Cardiac muscle cell (in vitro differentiated cells and primary cell): ENCODE measurements around the gene NAP1L5. TPM values are rescaled to one million over a fixed set of nuclear protein-coding genes. Genes with fewer than 3 reads are reported as not detected.

ENCODE experiments used
- DNase-seq, 2 donors: peaks; one replicate each; pipeline versions ENCODE4 v3.0.0 to v3.0.0-alpha.2; 2010 to 2017; ENCODE audit warnings: low read depth in 1 of 2, low spot score in 1 of 2
- H3K27ac ChIP-seq: fragments of 200-600 bp; sonication (generic); 2 replicates; pipeline ENCODE4 v1.5.1; 2016
- H3K27me3 ChIP-seq: fragments of 200-600 bp; sonication (generic); 2 replicates; pipeline ENCODE4 v1.6.0; 2016; ENCODE audit warnings: control low read depth
- H3K36me3 ChIP-seq: fragments of 200-600 bp; sonication (generic); 2 replicates; pipeline ENCODE4 v1.5.1; 2016; ENCODE audit warnings: control low read depth
- H3K4me1 ChIP-seq: fragments of 200-600 bp; sonication (generic); 2 replicates; pipeline ENCODE4 v1.8.1; 2017; ENCODE audit warnings: low read depth, mild to moderate bottlenecking, mixed run types
- H3K4me3 ChIP-seq: fragments of 200-600 bp; sonication (generic); 2 replicates; pipeline ENCODE4 v1.5.1; 2016; ENCODE audit warnings: mild to moderate bottlenecking
- H3K9me3 ChIP-seq: fragments of 200-600 bp; sonication (generic); 2 replicates; pipeline ENCODE4 v1.5.1; 2017; ENCODE audit warnings: low read depth, mild to moderate bottlenecking, control low read depth
- CTCF ChIP-seq: IDR thresholded peaks from 2 replicates; pipeline ENCODE4 v1.5.1; 2012; ENCODE audit warnings: low read depth, mild to moderate bottlenecking, low read length
- polyA plus RNA-seq: library from polyadenylated mRNA; unstranded; fragments of >200 nt; fragmentation: Nextera tagmentation; extraction: Ambion mirVana; gene quantifications from 2 replicates; pipeline ENCODE4 v1.2.1, GENCODE V29; 2016
- total RNA-seq: library from RNA; depleted of rRNA; stranded (reverse); fragments of >200 nt; gene quantifications from 2 replicates; pipeline ENCODE4 v1.2.3, GENCODE V29; 2016

Gene NAP1L5
- total and polyA plus RNA-seq, 2 experiments from 2014 or later: 2.6 to 3.0 TPM

GRCh38 chr4:88736264-88736663, 38.6 kb upstream of the NAP1L5 start:
- no peak for TF ChIP-seq CTCF
- H3K9me3 ChIP-seq: no peaks in the 10 kb centered on the region
- H3K27me3 ChIP-seq: no peaks in the 10 kb centered on the region
- H3K4me3 ChIP-seq: no peak overlapping the region
- H3K36me3 ChIP-seq: peaks cover 39% of the 10 kb centered on the region
- no peak for DNase-seq
- H3K4me1 ChIP-seq: no peaks in the 10 kb centered on the region
- peak overlapping the region; percentile 0 for H3K27ac ChIP-seq

- H3K27me3 ChIP-seq: no peaks in the 10 kb centered on the region
- DNase-seq: peak in 1 of 2 donors; percentile 46
- H3K9me3 ChIP-seq: no peaks in the 10 kb centered on the region
- no peak overlapping the region for H3K27ac ChIP-seq
- H3K4me3 ChIP-seq: no peak overlapping the region
- no peaks in the 10 kb centered on the region for H3K4me1 ChIP-seq
- peaks cover 46% of the 10 kb centered on the region for H3K36me3 ChIP-seq
- TF ChIP-seq CTCF: no peak
These were observed 37.9 kb upstream of the NAP1L5 start for GRCh38 chr4:88735564-88735963.

- Histone ChIP-seq H3K4me3 (no peak overlapping the region), H3K27me3 (no peaks in the 10 kb centered on the region), H3K4me1 (no peaks in the 10 kb centered on the region), H3K27ac (peak overlapping the region; percentile 10), H3K36me3 (peaks cover 49% of the 10 kb centered on the region), H3K9me3 (no peaks in the 10 kb centered on the region)
- no peak for DNase-seq
- TF ChIP-seq CTCF: no peak
These were observed 36.8 kb upstream of the NAP1L5 start for GRCh38 chr4:88734403-88734949.

GRCh38 chr4:88732714-88733368, 35.2 kb upstream of the NAP1L5 start:
- Histone ChIP-seq H3K4me3 (no peak overlapping the region), H3K36me3 (peaks cover 60% of the 10 kb centered on the region), H3K9me3 (no peaks in the 10 kb centered on the region), H3K27me3 (no peaks in the 10 kb centered on the region), H3K4me1 (no peaks in the 10 kb centered on the region), H3K27ac (no peak overlapping the region)
- DNase-seq: no peak
- TF ChIP-seq CTCF: no peak

- no peak overlapping the region for H3K4me3 ChIP-seq
- DNase-seq: no peak
- H3K27me3 ChIP-seq: no peaks in the 10 kb centered on the region
- no peak overlapping the region for H3K27ac ChIP-seq
- no peak for TF ChIP-seq CTCF
- H3K9me3 ChIP-seq: no peaks in the 10 kb centered on the region
- H3K4me1 ChIP-seq: no peaks in the 10 kb centered on the region
- peaks cover 67% of the 10 kb centered on the region for H3K36me3 ChIP-seq
These were observed 33.8 kb upstream of the NAP1L5 start for GRCh38 chr4:88731381-88731780.
